ENCODE results near the gene PRCP.

Gene PRCP

DNA sequence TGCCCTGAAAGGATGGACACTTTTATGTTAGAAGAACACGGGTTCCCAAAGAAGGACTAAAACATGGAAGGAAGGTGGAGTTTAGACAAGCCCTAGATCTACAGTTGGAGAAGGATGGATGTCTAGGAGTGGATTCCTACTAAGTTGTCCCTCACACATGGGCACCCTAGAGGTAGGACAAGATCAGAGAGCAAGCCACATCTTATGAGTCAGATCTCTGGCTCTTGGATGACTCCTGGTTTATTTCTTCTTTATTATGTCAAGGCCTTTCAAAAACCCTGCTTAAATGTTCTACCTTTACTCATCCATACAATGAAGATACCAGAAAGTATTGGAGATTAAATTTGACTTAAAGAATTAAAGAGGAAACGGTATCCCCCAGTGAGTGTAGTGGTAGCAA lies 34.4 kb downstream of the PRCP start:
- DNase-seq (ENCODE audit: low spot score): no peak
- TF ChIP-seq, protein P1, sequence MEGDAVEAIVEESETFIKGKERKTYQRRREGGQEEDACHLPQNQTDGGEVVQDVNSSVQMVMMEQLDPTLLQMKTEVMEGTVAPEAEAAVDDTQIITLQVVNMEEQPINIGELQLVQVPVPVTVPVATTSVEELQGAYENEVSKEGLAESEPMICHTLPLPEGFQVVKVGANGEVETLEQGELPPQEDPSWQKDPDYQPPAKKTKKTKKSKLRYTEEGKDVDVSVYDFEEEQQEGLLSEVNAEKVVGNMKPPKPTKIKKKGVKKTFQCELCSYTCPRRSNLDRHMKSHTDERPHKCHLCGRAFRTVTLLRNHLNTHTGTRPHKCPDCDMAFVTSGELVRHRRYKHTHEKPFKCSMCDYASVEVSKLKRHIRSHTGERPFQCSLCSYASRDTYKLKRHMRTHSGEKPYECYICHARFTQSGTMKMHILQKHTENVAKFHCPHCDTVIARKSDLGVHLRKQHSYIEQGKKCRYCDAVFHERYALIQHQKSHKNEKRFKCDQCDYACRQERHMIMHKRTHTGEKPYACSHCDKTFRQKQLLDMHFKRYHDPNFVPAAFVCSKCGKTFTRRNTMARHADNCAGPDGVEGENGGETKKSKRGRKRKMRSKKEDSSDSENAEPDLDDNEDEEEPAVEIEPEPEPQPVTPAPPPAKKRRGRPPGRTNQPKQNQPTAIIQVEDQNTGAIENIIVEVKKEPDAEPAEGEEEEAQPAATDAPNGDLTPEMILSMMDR (IDR thresholded peaks at IDR 0.05; ENCODE audit: extremely low read depth, missing control alignments): no peak

DNA sequence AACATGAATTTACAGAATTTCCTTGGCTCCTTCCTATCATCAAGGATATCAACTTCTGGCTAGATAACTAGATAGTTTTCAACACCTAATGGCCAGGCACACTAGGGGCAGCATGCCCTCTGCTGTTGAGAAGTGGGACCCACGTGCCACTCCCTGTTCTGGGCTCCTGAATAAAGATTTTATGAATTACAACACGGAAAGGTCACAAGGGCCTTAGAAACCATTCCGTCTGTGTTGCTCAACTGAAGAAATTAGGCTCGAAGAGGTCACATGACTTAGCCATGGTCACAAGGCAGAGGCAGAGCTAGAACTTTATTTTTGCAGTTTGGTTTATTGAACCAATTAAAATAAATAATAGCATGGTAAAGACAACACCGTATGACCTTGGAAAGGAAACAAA lies 36.0 kb downstream of the PRCP start:
- TF ChIP-seq, protein P1 (IDR thresholded peaks at IDR 0.05; ENCODE audit: extremely low read depth, missing control alignments): peak; percentile 15
- peak; percentile 28 for DNase-seq (ENCODE audit: low spot score)

DNA sequence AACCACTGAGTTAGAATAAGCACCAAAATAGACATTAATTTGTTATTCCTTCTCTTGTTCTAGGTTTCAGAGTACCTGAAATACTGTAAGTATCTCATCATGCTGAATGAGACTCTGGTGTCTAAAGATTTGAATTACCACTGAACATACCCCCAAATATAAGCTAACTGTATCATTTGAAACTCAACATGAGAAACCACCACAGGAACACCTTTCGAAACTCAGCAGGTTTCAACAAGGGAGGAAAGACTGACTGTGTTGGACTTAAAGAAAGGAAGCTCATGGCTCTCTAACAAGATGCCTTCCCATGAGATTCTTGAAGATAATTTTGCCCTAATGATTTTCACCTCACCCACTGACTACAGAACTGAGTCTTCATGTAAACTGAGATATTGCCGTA lies 37.0 kb downstream of the PRCP start:
- no peak for DNase-seq (ENCODE audit: low spot score)
- TF ChIP-seq, protein P1 (IDR thresholded peaks at IDR 0.05; ENCODE audit: extremely low read depth, missing control alignments): no peak

DNA sequence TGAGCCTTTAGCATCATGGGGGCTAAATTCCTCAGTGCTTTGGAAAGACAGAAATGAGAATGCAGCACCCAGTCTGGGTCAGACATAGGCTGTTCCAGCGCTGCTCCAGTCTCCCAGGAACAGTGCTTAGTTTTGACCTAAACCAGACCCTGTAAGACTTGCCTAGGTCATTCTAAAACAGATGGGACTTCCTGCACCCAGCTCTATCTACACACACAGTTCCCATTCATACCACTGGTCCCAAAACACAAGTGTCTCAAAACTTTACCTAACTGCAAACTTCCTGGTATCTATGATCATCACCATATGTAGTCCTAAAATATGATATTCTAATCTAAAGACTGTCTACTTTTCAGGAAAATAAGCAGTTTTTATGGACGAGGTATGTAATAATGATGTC lies 37.9 kb downstream of the PRCP start:
- TF ChIP-seq, protein P1 (IDR thresholded peaks at IDR 0.05; ENCODE audit: extremely low read depth, missing control alignments): no peak
- no peak for DNase-seq (ENCODE audit: low spot score)

DNA sequence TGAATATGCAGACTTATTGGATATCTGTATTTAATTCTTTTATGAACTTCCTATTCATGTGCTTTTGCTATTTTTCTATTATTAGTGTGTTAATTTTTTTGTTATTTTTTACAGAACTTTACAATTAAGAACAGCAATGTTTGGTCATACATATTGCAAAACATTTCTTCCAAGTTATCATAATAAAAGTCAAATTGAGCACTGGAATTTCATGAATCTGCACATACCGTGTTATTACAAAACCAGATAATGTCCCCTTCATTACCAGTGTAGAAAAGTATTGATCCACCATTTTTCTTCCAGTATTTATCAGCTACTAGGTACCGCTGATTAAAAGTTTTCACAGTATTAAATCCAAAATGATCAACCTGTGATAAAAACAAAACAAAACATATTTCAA lies 40.5 kb downstream of the PRCP start:
- DNase-seq (ENCODE audit: low spot score): no peak
- TF ChIP-seq, protein P1 (IDR thresholded peaks at IDR 0.05; ENCODE audit: extremely low read depth, missing control alignments): no peak

DNA sequence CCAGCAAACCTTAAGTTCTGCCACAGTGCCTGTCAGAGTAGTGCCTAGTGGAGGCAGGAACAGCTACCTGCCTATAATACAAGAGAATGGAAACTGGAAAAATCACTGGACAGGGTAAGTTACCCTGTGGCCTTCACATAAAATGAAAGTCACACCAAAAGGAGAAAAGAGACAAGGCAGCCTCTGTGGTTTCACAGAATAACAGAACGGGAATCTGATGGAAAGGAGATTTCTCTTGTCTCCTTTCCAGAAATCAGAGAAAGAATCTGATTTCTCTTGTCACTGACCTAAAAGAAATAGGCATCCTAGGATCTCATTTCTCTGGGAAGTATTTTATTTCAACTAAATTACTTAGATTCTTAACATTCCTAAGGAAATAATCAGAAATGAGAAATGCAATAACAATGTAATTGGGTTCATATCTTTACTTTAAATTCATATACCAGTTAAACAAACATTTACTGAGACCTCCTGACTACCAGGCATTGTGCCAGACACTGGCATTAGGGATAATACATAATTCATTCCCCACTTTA lies 41.6 kb downstream of the PRCP start:
- TF ChIP-seq, protein P1 (IDR thresholded peaks at IDR 0.05; ENCODE audit: extremely low read depth, missing control alignments): no peak

DNA sequence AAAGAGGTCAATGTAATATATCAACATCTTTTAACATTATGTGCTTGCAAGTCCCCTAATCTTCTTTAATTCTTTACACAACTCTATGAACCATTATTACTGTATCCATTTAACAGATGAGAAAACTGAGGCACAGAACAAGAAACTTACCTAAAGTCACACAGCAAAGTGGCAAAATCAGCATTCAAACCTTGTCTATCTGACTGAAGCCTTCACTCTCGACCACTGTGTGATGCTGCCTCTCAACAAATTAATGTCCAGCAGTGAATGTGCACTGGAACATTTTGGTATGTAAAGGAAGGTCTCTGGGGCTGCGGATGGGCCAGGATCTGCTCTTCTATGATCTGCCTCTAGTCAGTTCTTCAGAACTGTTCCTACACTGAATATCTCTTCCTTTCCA lies 42.1 kb downstream of the PRCP start:
- TF ChIP-seq, protein P1 (IDR thresholded peaks at IDR 0.05; ENCODE audit: extremely low read depth, missing control alignments): no peak
- no peak for DNase-seq (ENCODE audit: low spot score)

More for the DNA sequence above, 41.6 kb downstream of the PRCP start:
- no peak for DNase-seq (ENCODE audit: low spot score)

All from GM20000 (cell line).